H1 (cell line): ENCODE data around the gene DNAJC24. TPM values are rescaled to one million over a fixed set of nuclear protein-coding genes. Genes with fewer than 3 reads are reported as not detected.

Source experiments
- CTCF ChIA-PET: fragments of 300-600 bp; sonication (Branson Sonifier 250); formaldehyde crosslinking; loops from one replicate; lab custom pipeline; 2021; ENCODE audit not compliant: partially characterized antibody; lab: Charles Lee
- POLR2A ChIA-PET: fragments of 300-600 bp; sonication (Branson Sonifier 250); formaldehyde crosslinking; loops from one replicate; lab custom pipeline; 2021; ENCODE audit warnings: inconsistent platforms; ENCODE audit not compliant: partially characterized antibody; lab: Charles Lee
- DNase-seq, 2 experiments: peaks; one replicate each; pipeline versions ENCODE4 v3.0.0 to v3.0.0-alpha.2; 2010 to 2022; ENCODE audit warnings: low spot score in 2 of 2, low read depth in 1 of 2, mixed read lengths in 1 of 2
- FAIRE-seq: peaks from 2 replicates; lab custom pipeline; 2011; peaks lifted over from hg19 to GRCh38; lab: Jason Lieb, UNC
- H2AFZ ChIP-seq: 2 replicates; pipeline ENCODE4 v1.8.1; 2012; ENCODE audit warnings: low read length, inconsistent platforms
- H2AK5ac ChIP-seq: 2 replicates; pipeline ENCODE4 v1.6.1; 2013; ENCODE audit warnings: low read depth, low read length
- H2BK120ac ChIP-seq: replicated peaks from 2 replicates; pipeline ENCODE3; 2013; ENCODE audit warnings: low read depth, low read length, inconsistent platforms
- H2BK12ac ChIP-seq: 2 replicates; pipeline ENCODE4 v1.6.1; 2013; ENCODE audit warnings: low read depth, low read length
- H2BK15ac ChIP-seq: 2 replicates; pipeline ENCODE4 v1.6.1; 2013; ENCODE audit warnings: low read length
- H2BK20ac ChIP-seq: 2 replicates; pipeline ENCODE4 v1.6.1; 2013; ENCODE audit warnings: low read length
- H2BK5ac ChIP-seq: 2 replicates; pipeline ENCODE4 v1.6.1; 2013; ENCODE audit warnings: low read depth, low read length
- H3K14ac ChIP-seq: 2 replicates; pipeline ENCODE4 v1.6.1; 2013; ENCODE audit warnings: inconsistent platforms; ENCODE audit not compliant: insufficient read length
- H3K18ac ChIP-seq: 2 replicates; pipeline ENCODE4 v1.6.1; 2013; ENCODE audit warnings: low read length; ENCODE audit errors: extremely low read depth
- H3K23ac ChIP-seq: 2 replicates; pipeline ENCODE4 v1.6.1; 2013; ENCODE audit warnings: inconsistent platforms; ENCODE audit not compliant: insufficient read length
- H3K23me2 ChIP-seq: 2 replicates; pipeline ENCODE4 v1.6.1; 2013; ENCODE audit warnings: low read depth, low read length
- H3K27ac ChIP-seq: 2 replicates; pipeline ENCODE4 v1.6.1; 2011; ENCODE audit warnings: low read depth, low read length, inconsistent platforms
- H3K27me3 ChIP-seq, 4 experiments: replicated peaks in 1 of 4; 1 replicate in 1 of 4; 2 replicates in 3 of 4; pipeline versions ENCODE4 v1.6.1 to v1.8.1; 2011 to 2013; ENCODE audit warnings: low read length in 3 of 4, mild to moderate bottlenecking in 3 of 4, inconsistent platforms in 2 of 4, mixed read lengths in 2 of 4, moderate library complexity in 1 of 4; ENCODE audit not compliant: control insufficient read depth in 3 of 4, insufficient read depth in 3 of 4; ENCODE audit errors: extremely low read depth in 1 of 4
- H3K36me3 ChIP-seq, 4 experiments: 2 replicates each; pipeline versions ENCODE4 v1.6.1 to v1.8.1; 2011 to 2013; ENCODE audit warnings: mild to moderate bottlenecking in 4 of 4, low read length in 3 of 4, moderate library complexity in 2 of 4, control low read depth in 1 of 4, inconsistent platforms in 1 of 4; ENCODE audit not compliant: insufficient read depth in 4 of 4, control insufficient read depth in 2 of 4
- H3K4ac ChIP-seq: replicated peaks from 2 replicates; pipeline ENCODE3; 2013; ENCODE audit warnings: low read length, low read depth, mixed read lengths, inconsistent platforms; ENCODE audit not compliant: insufficient read length
- H3K4me1 ChIP-seq, 4 experiments: replicated peaks in 1 of 4; 1 replicate in 1 of 4; 2 replicates in 3 of 4; pipeline versions ENCODE4 v1.6.1 to v1.8.1; 2011 to 2013; ENCODE audit warnings: low read length in 3 of 4, inconsistent platforms in 2 of 4, mixed read lengths in 1 of 4; ENCODE audit not compliant: insufficient read depth in 4 of 4, control insufficient read depth in 3 of 4
- H3K4me2 ChIP-seq, 2 experiments: 2 replicates each; pipeline versions ENCODE4 v1.6.1 to v1.8.1; 2011 to 2013; ENCODE audit warnings: low read depth in 2 of 2, low read length in 2 of 2, control low read depth in 1 of 2, inconsistent platforms in 1 of 2, mild to moderate bottlenecking in 1 of 2; ENCODE audit not compliant: insufficient read depth in 1 of 2
- H3K4me3 ChIP-seq, 4 experiments: fragments of 200-600, 300-600 bp in 1 of 4; sonication (generic), shearing (Covaris generic), sonication (Bioruptor Twin) in 1 of 4; 2 replicates each; pipeline versions ENCODE4 v1.5.1 to v1.8.1; 2011 to 2016; ENCODE audit warnings: low read length in 4 of 4, low read depth in 3 of 4, control low read depth in 2 of 4, inconsistent platforms in 2 of 4, mild to moderate bottlenecking in 2 of 4, mixed read lengths in 1 of 4, moderate library complexity in 1 of 4; ENCODE audit not compliant: insufficient read depth in 2 of 4; ENCODE audit errors: extremely low read depth in 1 of 4
- H3K56ac ChIP-seq: replicated peaks from 2 replicates; pipeline ENCODE3; 2013; ENCODE audit warnings: low read depth, mild to moderate bottlenecking, mixed read lengths, low read length, inconsistent platforms; ENCODE audit not compliant: insufficient read length
- H3K79me1 ChIP-seq: 2 replicates; pipeline ENCODE4 v1.6.1; 2013; ENCODE audit warnings: low read depth, low read length, control low read depth
- H3K79me2 ChIP-seq, 2 experiments: 2 replicates each; pipeline versions ENCODE4 v1.6.1 to v1.8.1; 2012 to 2013; ENCODE audit warnings: low read length in 2 of 2, mild to moderate bottlenecking in 2 of 2, inconsistent platforms in 1 of 2; ENCODE audit not compliant: insufficient read depth in 2 of 2, control insufficient read depth in 1 of 2
- H3K9ac ChIP-seq, 4 experiments: replicated peaks in 1 of 4; 1 replicate in 1 of 4; 2 replicates in 3 of 4; pipeline versions ENCODE4 v1.6.1 to v1.8.1; 2011 to 2013; ENCODE audit warnings: low read depth in 3 of 4, low read length in 3 of 4, control low read depth in 2 of 4, mild to moderate bottlenecking in 2 of 4, moderate library complexity in 2 of 4, inconsistent platforms in 1 of 4; ENCODE audit errors: extremely low read depth in 1 of 4
- H3K9me3 ChIP-seq, 2 experiments: 2 replicates each; pipeline versions ENCODE4 v1.6.1 to v1.8.1; 2012 to 2013; ENCODE audit warnings: mild to moderate bottlenecking in 2 of 2, moderate library complexity in 2 of 2, control low read depth in 1 of 2, inconsistent platforms in 1 of 2, low read depth in 1 of 2, low read length in 1 of 2, mixed read lengths in 1 of 2; ENCODE audit not compliant: insufficient read depth in 2 of 2
- H4K20me1 ChIP-seq, 2 experiments: replicated peaks in 1 of 2; 2 replicates each; pipeline versions ENCODE3 to v1.8.1; 2011 to 2013; ENCODE audit warnings: inconsistent platforms in 2 of 2, low read length in 2 of 2, mild to moderate bottlenecking in 1 of 2; ENCODE audit not compliant: insufficient read depth in 2 of 2, control insufficient read depth in 1 of 2
- H4K5ac ChIP-seq: 2 replicates; pipeline ENCODE4 v1.6.1; 2013; ENCODE audit warnings: low read length, low read depth, mixed read lengths, inconsistent platforms; ENCODE audit not compliant: insufficient read length
- H4K8ac ChIP-seq: 2 replicates; pipeline ENCODE4 v1.8.0; 2013; ENCODE audit warnings: mild to moderate bottlenecking, moderate library complexity, low read length, inconsistent platforms; ENCODE audit not compliant: insufficient read depth; ENCODE audit errors: extremely low read depth
- H4K91ac ChIP-seq: replicated peaks from 2 replicates; pipeline ENCODE3; 2013; ENCODE audit warnings: low read length, mixed read lengths, inconsistent platforms; ENCODE audit not compliant: insufficient read length
- CBX8 ChIP-seq: fragments of 300-800, 300-1000 bp; sonication (generic); IDR thresholded peaks from 2 replicates; pipeline ENCODE4 v1.7.1; 2016; ENCODE audit warnings: low read depth, low read length, borderline replicate concordance
- TAF7 ChIP-seq: optimal IDR thresholded peaks from 2 replicates; pipeline ENCODE3; 2011; ENCODE audit warnings: low read depth, mild to moderate bottlenecking, inconsistent platforms, low read length, moderate library complexity, borderline replicate concordance
- WGBS, 2 experiments: shearing (Covaris generic) in 1 of 2; methylation state at CpG; one replicate each; pipeline versions ENCODE4 v1.1.6 to v1.1.7; 2013 to 2015; ENCODE audit warnings: low lambda C conversion rate in 2 of 2, mixed read lengths in 2 of 2, inconsistent platforms in 1 of 2, low coverage in 1 of 2, missing lambda C conversion rate in 1 of 2; ENCODE audit not compliant: insufficient replicate concordance in 2 of 2, insufficient coverage in 1 of 2, insufficient read length in 1 of 2; ENCODE audit errors: extremely low coverage in 1 of 2, missing lambda C conversion rate in 1 of 2; 5-methylcytosine and 5-hydroxymethylcytosine counted together
- polyA plus RNA-seq, 7 experiments: library from polyadenylated mRNA; depleted of rRNA in 3 of 7; stranded (reverse) in 5 of 7; unstranded in 2 of 7; fragments of >200 nt in 5 of 7; fragments of 200-250 nt in 2 of 7; gene quantifications; 1 replicate in 5 of 7; 2 replicates in 1 of 7; 4 replicates in 1 of 7; pipeline versions ENCODE4 v1.2.1 to v1.2.3, GENCODE V29; 2011 to 2013; ENCODE audit warnings: missing spikeins in 2 of 7, mixed read lengths in 2 of 7
- total RNA-seq: library from RNA; stranded (reverse); fragmentation: NEBNext Ultra II Directional; extraction: Animal tissue kit (Norgen Biotek cat#: 25700); gene quantifications from 2 replicates; pipeline ENCODE4 v1.2.1, GENCODE V29; 2021

The DNAJC24 gene
- total and polyA plus RNA-seq, 2 of the 8 experiments (the other 6 are each of a cell fraction or from before 2014, with no cell fraction given), result 7.2 to 21.1 TPM

- Histone ChIP-seq H2BK120ac (no peak overlapping the region), H3K79me2 (no peaks in the 10 kb centered on the region), H3K27me3 (no peaks in the 10 kb centered on the region), H3K9ac (no peak overlapping the region), H3K4me2 (no peak overlapping the region), H2BK5ac (no peak overlapping the region), H3K4me3 (no peak overlapping the region), H3K9me3 (no peaks in the 10 kb centered on the region), H2BK12ac (no peak overlapping the region), H2AK5ac (no peak overlapping the region), H2BK15ac (no peak overlapping the region), H3K36me3 (no peaks in the 10 kb centered on the region), H3K18ac (no peak overlapping the region), H3K27ac (no peak overlapping the region), H3K4me1 (no peaks in the 10 kb centered on the region), H3K23ac (no peak overlapping the region), H3K4ac (no peak overlapping the region), H3K79me1 (no peaks in the 10 kb centered on the region), H3K56ac (no peak overlapping the region), H4K20me1 (no peaks in the 10 kb centered on the region), H2AFZ (no peak overlapping the region), H4K91ac (no peak overlapping the region), H4K8ac (no peak overlapping the region), H4K5ac (no peak overlapping the region), H3K14ac (no peak overlapping the region), H2BK20ac (no peak overlapping the region), H3K23me2 (no peaks in the 10 kb centered on the region)
- no peak for FAIRE-seq
- ChIA-PET POLR2A (no interaction called here), CTCF (no interaction called here)
- WGBS, 2 experiments, result 92% methylated on average over 4 of the region's 4 CpGs; no CpG with 5 or more reads in 1 of the 2 experiments
- no peak for DNase-seq
- TF ChIP-seq CBX8 (no peak), TAF7 (no peak)
Measured at GRCh38 chr11:31323145-31323544, 46.5 kb upstream of the DNAJC24 start.
